HG03280 (cell line): Measurements from ENCODE around the gene GLRA1.

Source experiments
- ATAC-seq: cut with Tn5 transposase; IDR thresholded peaks from one replicate; pipeline ENCODE4 v1.9.1; 2021; ENCODE audit warnings: mild to moderate bottlenecking, moderate library complexity; ENCODE audit not compliant: unreplicated experiment

The GLRA1 gene

DNA sequence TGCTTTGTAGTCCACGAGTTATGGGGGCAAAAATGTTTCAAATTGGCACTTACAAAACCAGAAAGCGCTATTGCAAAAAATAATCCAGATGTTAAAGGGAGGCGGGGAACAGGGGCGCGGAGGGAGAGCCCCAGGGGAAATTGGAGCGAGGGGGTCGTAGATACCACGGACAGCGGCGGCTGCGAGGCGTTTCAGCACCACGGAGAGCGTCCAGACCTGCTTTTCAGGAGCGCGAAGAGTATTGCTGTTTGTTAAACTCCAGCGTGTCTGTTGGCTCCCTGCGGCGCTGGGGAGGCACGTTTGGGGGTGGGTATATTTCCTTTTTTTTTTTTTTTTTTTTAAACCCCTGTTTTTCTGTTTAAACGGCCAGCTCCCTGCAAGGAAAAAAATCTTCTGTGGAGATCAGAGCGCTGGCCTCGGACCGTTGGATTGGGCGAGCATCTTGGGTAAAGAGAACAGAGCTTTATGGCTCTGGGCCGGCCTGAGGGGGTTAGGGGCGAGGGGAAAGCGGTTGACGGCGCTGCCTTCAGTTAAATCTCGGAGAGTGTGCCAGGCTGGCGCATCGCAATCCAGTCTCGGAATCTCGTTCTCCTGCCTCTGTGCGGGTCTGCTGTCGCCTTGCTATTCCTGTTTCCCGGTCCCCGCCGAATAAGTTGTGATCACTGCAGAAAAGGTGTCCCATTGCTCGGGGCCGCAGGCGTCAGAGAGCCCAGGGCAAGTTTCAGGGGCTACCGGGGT lies at the start of gene GLRA1:
Gene GLRA1 (minus strand): TSS at position 288 of the 738 bp plus-strand sequence. CDS start 302 bp downstream, outside the sequence.
- no peak for ATAC-seq

DNA sequence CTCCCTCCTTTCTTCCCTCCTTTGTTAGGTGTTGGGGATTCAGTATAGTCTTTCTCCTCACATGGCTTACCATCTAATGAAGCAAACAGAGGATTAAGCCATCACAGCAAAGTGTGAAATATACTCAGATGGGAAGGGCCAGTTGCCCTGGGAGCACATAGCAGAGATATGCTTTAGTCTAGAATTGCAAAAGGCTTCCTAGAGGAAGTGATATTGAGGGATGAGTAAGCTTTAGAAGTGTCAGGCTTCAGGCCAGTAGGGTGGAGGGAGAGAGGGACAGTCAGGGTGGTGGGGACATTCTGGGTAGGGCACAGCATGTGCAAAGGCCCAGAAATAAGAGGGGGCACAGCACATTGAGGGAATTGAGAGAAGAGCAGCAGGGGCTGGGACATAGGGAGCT lies 46.2 kb upstream of the GLRA1 start:
- ATAC-seq: no peak

DNA sequence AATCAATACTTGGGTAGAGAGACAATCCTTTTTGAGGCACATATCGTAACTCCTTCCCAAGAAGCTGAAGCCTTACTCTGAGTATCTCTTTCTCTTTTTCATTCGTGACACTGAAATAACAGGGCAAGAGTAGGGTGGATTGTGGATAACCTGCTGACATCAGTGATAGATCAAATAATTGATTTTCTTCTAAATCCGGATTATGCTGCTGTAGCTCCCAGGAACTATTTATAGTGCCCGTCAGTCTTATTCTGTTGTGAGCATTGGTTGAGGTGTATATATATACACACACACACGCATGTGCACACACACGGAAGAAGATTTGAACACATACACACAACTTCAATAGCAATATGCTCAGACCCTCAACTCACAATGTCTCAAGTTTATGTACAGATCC lies 43.2 kb upstream of the GLRA1 start:
- ATAC-seq: no peak

DNA sequence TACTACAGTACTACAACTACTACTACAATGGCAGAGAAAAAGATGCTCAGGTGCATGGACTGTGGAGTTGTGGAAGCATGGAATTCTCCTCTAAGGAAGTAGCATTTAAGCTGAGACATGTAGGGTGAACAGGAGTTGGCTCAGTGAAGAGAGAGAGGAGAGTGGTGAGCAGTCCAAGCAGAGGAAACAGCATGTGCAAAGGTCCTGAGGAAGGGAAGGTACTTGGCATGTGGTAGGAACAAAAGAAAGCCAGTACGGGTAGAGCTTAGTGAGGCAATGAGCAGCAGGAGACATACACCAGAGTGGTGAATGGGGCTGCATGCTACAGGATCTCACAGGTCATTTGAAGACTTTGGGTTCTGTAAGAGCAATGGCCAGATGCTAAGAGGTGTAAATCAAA lies 41.4 kb upstream of the GLRA1 start:
- no peak for ATAC-seq

DNA sequence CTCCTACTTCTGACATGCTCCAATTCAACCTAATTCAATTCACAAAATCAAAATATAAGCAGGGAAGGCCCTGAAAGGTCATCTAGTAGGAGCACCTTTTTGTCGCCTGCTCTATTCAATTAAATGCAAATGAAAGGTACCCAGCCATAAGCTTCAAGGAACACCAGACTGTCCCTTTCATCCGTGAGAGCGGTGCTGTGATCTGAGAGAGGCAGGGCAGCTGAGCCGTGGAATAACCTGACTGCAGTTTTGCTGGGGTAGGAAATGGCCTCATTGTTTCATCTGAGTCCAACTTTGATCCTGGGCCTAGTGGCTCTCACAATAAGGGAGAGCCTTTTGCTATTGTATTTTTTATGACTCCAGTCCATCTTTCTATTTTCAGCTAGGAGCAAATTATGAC lies 39.8 kb upstream of the GLRA1 start:
- ATAC-seq: no peak

GRCh38 chr5:151961557-151961956 lies 36.9 kb upstream of the GLRA1 start:
- ATAC-seq: no peak

DNA sequence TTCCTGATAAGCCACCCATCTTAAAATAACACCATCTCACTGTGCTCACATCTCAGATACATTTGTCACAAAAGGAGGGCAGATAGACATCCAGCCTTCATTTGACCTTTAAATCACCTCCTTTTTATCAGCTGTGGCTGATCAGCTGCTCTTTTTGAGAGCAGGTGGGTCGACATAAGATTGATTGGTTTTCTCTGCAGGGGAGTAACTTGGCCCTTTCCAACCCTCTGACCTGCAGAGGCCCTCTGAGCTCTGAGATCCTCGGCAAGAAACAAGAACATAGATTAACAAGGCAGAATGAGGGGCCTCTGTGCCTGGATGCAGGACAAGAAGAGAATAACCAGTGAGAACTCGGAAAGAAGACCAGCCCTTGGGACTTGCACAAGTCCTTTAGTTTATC lies 33.5 kb upstream of the GLRA1 start:
- no peak for ATAC-seq

DNA sequence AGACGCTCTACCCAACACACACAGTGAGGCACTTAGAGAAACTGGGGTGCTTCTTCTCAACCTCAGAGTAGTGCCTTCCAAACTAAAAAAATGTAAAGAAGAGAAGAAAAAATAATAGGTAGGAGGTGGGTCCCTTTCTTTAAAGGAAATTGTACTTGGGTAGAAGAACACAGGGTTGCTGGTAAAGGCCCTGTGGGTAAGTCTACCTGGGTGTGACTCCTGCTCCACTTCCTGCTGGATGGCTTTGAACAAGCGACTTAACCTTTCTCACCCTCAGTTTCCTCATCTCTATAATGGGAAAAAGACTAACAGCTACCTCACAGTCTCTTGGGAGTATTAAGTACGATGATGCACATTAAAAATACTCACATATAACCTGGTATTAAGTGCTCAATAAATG lies 32.1 kb upstream of the GLRA1 start:
- ATAC-seq: no peak

DNA sequence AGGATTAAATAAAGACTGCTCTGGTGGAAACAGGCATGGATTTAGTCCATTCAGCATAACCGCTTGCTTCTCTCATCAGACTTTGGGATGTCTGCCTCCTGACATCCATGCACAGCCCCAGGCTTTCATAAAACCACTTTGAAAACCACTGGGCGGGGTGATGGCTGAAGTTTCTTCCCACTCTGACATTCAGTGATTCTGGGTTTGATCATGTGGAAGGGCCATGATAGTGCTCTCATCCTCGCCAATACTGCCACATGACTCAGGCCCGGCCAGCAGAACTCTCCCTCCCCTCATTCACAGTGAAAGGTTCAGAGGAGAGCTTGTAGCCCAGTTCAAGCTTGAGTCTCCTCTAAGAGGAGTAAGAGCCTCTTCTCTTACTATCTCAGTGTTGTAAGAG lies 29.6 kb upstream of the GLRA1 start:
- no peak for ATAC-seq

GRCh38 chr5:151953833-151954232 lies 29.2 kb upstream of the GLRA1 start:
- ATAC-seq: no peak

- ATAC-seq: no peak
These were observed 27.6 kb upstream of the GLRA1 start for GRCh38 chr5:151952238-151952637.

DNA sequence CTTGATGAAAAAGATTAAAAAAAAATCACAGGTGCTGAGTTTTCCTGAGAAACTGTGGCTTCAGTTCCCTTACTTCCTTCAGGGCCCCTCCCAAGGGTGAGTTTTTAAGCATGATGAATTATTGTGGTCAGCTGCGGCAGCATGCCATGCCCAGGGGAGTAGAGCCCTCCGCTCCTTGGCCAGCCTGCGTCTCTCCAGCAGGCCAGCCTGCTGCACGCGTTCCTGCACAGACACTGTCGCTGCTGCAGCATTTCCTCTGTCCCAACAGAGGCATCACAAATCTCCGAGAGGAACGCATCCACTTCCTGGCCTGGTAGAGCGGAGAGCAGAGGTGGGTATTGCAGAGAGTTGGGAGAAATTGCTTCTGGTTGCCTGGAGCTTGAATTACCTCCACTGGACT lies 26.1 kb upstream of the GLRA1 start:
- no peak for ATAC-seq

DNA sequence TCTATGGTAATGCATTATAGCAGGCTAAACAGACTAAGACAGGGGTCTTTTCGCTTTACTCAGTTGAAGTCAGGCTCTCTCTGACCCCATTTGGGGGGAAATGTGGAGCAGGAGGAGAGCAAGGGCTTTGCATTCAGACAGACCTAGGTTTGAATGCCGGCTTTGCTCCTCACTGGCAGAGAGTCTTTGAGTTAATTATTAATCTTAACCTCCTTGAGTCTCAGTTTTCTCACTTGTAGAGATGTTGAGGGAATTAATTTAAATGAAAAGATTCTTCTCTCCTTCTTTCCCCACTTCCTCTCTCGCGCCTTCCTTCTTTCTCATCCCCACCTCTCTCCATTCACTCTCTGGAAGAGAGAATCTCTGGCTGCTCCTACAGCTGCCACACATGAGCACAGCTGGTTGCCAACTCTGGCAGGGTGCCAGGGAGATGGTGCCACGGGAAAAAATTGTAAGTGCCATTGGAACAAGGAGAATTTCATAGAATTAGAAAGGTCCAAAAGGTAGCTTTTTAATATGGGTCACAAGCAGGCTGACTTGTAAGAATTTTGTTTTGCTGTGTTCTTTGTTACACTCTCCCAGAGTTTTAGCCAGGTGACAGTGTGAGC lies 25.2 kb upstream of the GLRA1 start:
- ATAC-seq: no peak

DNA sequence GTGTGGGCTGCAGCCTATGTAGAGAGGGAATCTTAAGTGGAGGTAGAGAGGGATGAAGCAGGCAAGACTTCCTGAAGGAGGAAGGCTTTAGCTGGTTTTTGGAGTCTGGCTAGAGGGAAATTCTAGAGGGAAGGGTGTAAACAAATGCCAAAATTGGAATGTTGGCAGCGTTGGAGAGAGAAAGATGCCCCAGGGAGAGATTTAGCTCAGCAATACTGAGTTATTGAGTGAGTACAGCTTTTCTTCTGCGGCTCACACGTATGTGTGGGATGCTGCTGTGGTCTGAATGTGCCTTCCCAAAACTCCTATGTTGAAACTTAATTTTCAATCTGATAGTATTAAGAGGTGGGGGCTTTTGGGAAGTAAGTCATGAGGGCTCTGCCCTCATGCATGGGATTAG lies 24.5 kb upstream of the GLRA1 start:
- no peak for ATAC-seq

- ATAC-seq: no peak
These were observed 23.4 kb upstream of the GLRA1 start for GRCh38 chr5:151947931-151948608.

GRCh38 chr5:151937851-151938250 lies 13.2 kb upstream of the GLRA1 start:
- no peak for ATAC-seq

DNA sequence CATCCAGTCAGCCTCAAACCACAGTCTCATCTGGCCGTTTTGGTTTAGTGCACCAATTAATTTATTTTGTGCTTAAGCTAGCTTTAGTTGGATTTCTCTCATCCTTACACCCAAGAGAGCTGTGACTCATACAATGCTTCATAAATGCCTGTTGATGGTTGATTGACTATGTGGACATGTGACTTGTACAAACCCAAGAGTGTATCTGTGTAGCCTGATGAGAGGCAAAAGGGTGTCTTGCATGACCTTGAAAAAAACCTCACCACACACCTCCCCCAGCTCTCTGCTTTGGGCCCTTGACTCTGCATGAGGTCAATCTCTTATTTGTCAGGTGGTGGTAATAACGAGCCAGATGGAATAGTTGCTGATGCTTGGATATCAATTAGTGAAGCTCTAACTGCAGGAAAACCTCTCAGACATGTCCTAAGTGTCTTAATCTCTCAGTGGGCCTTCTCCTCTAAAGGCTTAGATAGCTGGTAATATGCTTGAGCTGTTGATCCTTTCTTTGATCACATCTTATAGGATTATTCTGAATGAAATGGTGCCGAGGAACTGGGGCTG lies 10.6 kb upstream of the GLRA1 start:
- no peak for ATAC-seq

- no peak for ATAC-seq
These were observed 6.6 kb upstream of the GLRA1 start for GRCh38 chr5:151931260-151931659.

DNA sequence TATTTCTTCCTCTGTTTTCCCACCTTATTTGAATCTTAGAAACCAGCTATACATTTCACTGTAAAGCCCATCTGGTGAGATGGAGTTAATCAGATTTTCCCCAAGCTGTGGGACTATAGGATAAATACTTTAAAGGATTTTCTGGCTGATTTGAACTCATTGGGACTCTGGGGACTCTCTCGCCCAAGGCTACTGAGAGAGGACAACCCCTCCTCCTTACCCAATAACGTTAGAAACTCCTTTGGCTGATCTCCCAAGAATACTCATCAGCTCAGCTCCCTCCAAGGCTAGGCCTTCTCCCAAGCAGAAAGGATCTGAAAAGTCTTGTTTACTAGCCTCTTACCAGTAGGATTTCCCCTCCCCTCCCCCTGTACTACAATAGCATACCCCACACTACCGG lies 1.5 kb upstream of the GLRA1 start:
- ATAC-seq: no peak

DNA sequence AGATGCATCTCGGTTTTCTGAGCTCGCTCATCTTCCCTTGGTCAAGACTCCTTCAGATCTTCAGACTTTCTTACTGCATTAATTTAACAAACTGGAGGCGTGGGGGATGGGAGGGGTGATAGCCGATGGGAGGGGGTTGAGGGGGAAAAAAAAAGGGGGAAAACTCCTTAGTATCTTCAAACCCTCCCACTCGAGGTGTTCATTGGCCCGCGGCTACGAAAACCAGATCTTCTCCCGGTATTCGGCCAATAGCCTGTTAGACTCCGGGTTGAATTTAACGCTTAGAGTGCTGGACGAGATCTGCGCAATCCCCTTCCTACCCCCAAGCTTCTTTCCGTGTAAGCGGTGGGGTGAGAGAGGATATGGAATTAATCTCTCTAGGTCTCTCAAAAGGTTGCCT lies 689 bp upstream of the GLRA1 start:
- ATAC-seq: no peak

- no peak for ATAC-seq
These were observed 680 bp downstream of the GLRA1 start for GRCh38 chr5:151923866-151924476.

DNA sequence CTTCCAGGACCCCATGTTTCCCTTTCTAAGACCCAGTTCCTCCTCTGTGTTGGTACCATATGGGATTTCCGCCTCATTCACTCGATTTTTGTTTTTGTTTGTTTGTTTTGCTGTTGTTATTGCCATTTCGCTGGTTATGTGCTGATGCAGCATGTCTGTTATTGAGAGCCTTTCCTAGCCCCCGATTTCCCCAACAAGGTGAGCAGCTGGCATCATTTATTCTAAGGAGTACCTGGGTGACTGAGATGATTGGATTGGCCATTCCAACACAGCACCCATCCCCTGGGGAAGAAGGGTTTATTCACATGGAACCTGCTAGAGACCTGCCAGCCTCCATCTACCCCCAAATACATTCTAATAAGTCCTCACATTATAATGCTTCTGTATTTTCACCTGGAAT lies 2.7 kb downstream of the GLRA1 start:
- no peak for ATAC-seq
